DOHH2 (cell line): Measurements from ENCODE around the gene ZNF286A.

Source experiments
- EZH2phosphoT487 ChIP-seq: fragments of 200-600 bp; sonication (generic); IDR thresholded peaks from 2 replicates; pipeline ENCODE4 v1.6.1; 2017; ENCODE audit warnings: borderline replicate concordance, mild to moderate bottlenecking, antibody characterized with exemption, low read length, moderate library complexity, mixed read lengths
- TF ChIP-seq, protein P1 (sequence below): fragments of 200-600 bp; sonication (generic); IDR thresholded peaks from one replicate; pipeline ENCODE4 v1.5.1; 2014; ENCODE audit warnings: antibody characterized with exemption, mild to moderate bottlenecking, low read depth, low read length; ENCODE audit not compliant: poor library complexity, severe bottlenecking

DNA sequence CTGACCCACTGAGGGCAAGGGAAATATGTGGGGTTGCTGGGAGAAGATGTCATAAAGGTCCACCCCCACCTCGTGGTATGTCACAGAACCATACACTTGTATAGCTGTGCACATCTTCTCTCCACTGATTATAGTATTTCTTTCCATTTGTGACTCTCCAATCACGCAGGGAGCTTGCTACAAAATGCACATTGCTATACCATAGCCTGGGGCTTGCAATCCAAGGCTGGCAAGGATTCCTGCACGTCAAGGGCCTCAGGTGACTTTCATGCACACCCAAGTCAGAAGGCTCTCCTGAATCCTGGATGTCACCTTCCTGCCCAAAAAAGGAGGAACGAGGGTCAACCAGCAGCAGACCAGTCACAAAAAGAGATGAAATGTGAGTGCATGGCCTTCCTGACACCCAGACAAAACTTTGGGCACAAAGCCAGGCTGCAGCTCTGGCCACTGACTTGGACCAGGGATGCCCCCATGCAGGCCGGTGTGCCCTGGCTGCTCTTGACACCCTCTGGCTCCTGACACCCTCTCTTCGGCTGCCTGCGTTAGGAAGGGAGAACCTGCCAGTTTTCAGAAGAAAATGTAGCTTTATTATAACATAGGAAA, 44.6 kb downstream of the ZNF286A start:
- TF ChIP-seq, protein P1, sequence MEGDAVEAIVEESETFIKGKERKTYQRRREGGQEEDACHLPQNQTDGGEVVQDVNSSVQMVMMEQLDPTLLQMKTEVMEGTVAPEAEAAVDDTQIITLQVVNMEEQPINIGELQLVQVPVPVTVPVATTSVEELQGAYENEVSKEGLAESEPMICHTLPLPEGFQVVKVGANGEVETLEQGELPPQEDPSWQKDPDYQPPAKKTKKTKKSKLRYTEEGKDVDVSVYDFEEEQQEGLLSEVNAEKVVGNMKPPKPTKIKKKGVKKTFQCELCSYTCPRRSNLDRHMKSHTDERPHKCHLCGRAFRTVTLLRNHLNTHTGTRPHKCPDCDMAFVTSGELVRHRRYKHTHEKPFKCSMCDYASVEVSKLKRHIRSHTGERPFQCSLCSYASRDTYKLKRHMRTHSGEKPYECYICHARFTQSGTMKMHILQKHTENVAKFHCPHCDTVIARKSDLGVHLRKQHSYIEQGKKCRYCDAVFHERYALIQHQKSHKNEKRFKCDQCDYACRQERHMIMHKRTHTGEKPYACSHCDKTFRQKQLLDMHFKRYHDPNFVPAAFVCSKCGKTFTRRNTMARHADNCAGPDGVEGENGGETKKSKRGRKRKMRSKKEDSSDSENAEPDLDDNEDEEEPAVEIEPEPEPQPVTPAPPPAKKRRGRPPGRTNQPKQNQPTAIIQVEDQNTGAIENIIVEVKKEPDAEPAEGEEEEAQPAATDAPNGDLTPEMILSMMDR: no peak
- no peak for TF ChIP-seq EZH2phosphoT487
